Measurements from ENCODE around the gene XXYLT1. TPM values are rescaled to one million over a fixed set of nuclear protein-coding genes. Genes with fewer than 3 reads are reported as not detected.

XXYLT1 gene
- total RNA-seq, 1 experiment from 2014 or later = 10.9 TPM

GRCh38 chr3:195034541-195034940 is 236.4 kb downstream of the XXYLT1 start:
- CTCF ChIA-PET = interaction anchor here (1.0 to 3.0 kb wide), 2 partner anchors 352 to 363 kb away, joined by 3 to 9 read pairs; partner anchors contain the start of gene LSG1
- RAD21 ChIA-PET (ENCODE audit: low non-redundant PET in 1 of 2, low total read pairs in 2 of 2, uncharacterized antibody in 2 of 2, unreplicated experiment in 2 of 2) = no interaction called here

More at GRCh38 chr3:195034541-195034940, 236.4 kb downstream of the XXYLT1 start:
- ATAC-seq (no peak), DNase-seq (ENCODE audit: low read depth, low spot score) (no peak)
- peaks cover 11% of the 10 kb centered on the region; the same call in 1 of the 2 replicates for H3K27me3 ChIP-seq (ENCODE audit: insufficient read depth, low read length)
- H3K4me3 ChIP-seq (replicated peaks in 1 of 2; ENCODE audit: low read depth in 1 of 2, low read length in 2 of 2) = no peak overlapping the region
- peaks cover 10 to 17% of the 10 kb centered on the region in 2 experiments for H3K4me1 ChIP-seq (ENCODE audit: control insufficient read depth in 1 of 2, insufficient read depth in 2 of 2, low read length in 2 of 2)
- H3K36me3 ChIP-seq (ENCODE audit: control insufficient read depth in 1 of 2, insufficient read depth in 2 of 2, low read length in 2 of 2) = no peaks in the 10 kb centered on the region
- intact Hi-C loops (cut with micrococcal nuclease) = no loop called here
- no peaks in the 10 kb centered on the region for H4K20me1 ChIP-seq (ENCODE audit: insufficient read depth)
- no peak overlapping the region for H3K9ac ChIP-seq (ENCODE audit: low read length)
- no peaks in the 10 kb centered on the region for H3K9me2 ChIP-seq (ENCODE audit: insufficient read depth)
- H3K27ac ChIP-seq (ENCODE audit: low read depth, low read length) = no peak overlapping the region
- no peak overlapping the region for H2AFZ ChIP-seq (ENCODE audit: low read depth, low read length, poor library complexity, severe bottlenecking)
- H3K9me3 ChIP-seq (ENCODE audit: control insufficient read depth in 1 of 2, insufficient read depth in 1 of 2, low read depth in 1 of 2, low read length in 2 of 2) = no peaks in the 10 kb centered on the region
- TF ChIP-seq RAD21 (IDR thresholded peaks at IDR 0.05; ENCODE audit: low read depth) (no peak), EGR1 (IDR thresholded peaks at IDR 0.05; ENCODE audit: low read depth) (no peak), ZFX (IDR thresholded peaks at IDR 0.05) (no peak), TCF7L2 (IDR thresholded peaks at IDR 0.05; ENCODE audit: borderline replicate concordance, extremely low read depth, insufficient read depth, insufficient read length) (no peak), ZNF274 (IDR thresholded peaks at IDR 0.05; ENCODE audit: low read depth, low read length) (no peak), SRF (IDR thresholded peaks at IDR 0.05; ENCODE audit: low read depth) (no peak), SP1 (IDR thresholded peaks at IDR 0.05; ENCODE audit: low read depth) (no peak), POLR2A (IDR thresholded peaks at IDR 0.05; ENCODE audit: borderline replicate concordance, extremely low read depth, insufficient read depth, insufficient read length) (no peak), YY1 (IDR thresholded peaks at IDR 0.05; ENCODE audit: extremely low read depth, insufficient replicate concordance, low read depth, low read length) (no peak), SIN3A (IDR thresholded peaks at IDR 0.05; ENCODE audit: low read depth) (no peak), JUND (IDR thresholded peaks at IDR 0.05) (no peak), CEBPB (IDR thresholded peaks at IDR 0.05; ENCODE audit: low read depth) (no peak), ATF3 (IDR thresholded peaks at IDR 0.05) (no peak), ELF1 (IDR thresholded peaks at IDR 0.05; ENCODE audit: borderline replicate concordance, low read depth) (no peak), POLR2AphosphoS5 (IDR thresholded peaks at IDR 0.05; ENCODE audit: low read depth, low read length) (no peak)
- TF ChIP-seq, protein P1, sequence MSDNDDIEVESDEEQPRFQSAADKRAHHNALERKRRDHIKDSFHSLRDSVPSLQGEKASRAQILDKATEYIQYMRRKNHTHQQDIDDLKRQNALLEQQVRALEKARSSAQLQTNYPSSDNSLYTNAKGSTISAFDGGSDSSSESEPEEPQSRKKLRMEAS (IDR thresholded peaks at IDR 0.05) = no peak
- TF ChIP-seq, protein P2, sequence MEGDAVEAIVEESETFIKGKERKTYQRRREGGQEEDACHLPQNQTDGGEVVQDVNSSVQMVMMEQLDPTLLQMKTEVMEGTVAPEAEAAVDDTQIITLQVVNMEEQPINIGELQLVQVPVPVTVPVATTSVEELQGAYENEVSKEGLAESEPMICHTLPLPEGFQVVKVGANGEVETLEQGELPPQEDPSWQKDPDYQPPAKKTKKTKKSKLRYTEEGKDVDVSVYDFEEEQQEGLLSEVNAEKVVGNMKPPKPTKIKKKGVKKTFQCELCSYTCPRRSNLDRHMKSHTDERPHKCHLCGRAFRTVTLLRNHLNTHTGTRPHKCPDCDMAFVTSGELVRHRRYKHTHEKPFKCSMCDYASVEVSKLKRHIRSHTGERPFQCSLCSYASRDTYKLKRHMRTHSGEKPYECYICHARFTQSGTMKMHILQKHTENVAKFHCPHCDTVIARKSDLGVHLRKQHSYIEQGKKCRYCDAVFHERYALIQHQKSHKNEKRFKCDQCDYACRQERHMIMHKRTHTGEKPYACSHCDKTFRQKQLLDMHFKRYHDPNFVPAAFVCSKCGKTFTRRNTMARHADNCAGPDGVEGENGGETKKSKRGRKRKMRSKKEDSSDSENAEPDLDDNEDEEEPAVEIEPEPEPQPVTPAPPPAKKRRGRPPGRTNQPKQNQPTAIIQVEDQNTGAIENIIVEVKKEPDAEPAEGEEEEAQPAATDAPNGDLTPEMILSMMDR (IDR thresholded peaks at IDR 0.05 in 2 of 3, conservative IDR thresholded peaks at IDR 0.05 in 1 of 3; ENCODE audit: borderline replicate concordance in 1 of 3, insufficient read depth in 1 of 3, low read depth in 2 of 3, low read length in 2 of 3) = no peak
- H3K4me2 ChIP-seq (ENCODE audit: low read length) = no peak overlapping the region
- BruUV-seq (replicated peaks) = no TSS peak
- POLR2A ChIA-PET = no interaction called here
- no peaks in the 10 kb centered on the region for H3K79me2 ChIP-seq (ENCODE audit: insufficient read depth, low read length)

Data from HCT116 (cell line).